ENCODE results near the gene ITK.

DNA sequence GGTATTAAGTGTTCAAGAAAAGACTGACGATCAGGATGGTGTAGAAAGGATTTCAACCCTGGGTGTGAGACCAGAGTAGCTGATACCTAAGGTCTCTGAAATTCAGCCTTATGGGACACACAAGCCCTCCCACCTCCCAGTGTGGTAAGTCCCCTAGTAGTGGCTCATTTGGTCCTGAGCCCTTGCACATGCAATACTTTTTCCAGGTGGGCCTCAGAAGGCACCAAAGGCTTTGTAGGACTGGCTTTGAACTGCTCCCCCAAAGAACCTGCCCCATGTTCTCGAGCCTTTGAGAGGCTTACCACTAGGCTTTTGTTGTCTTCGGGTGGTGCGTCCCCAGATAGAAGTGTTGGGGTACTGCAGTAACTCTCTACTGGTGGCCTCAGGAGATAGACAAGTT is 15.4 kb upstream of the ITK start:
- TF ChIP-seq POLR2A (IDR thresholded peaks at IDR 0.05), result no peak
- TF ChIP-seq, protein P1, sequence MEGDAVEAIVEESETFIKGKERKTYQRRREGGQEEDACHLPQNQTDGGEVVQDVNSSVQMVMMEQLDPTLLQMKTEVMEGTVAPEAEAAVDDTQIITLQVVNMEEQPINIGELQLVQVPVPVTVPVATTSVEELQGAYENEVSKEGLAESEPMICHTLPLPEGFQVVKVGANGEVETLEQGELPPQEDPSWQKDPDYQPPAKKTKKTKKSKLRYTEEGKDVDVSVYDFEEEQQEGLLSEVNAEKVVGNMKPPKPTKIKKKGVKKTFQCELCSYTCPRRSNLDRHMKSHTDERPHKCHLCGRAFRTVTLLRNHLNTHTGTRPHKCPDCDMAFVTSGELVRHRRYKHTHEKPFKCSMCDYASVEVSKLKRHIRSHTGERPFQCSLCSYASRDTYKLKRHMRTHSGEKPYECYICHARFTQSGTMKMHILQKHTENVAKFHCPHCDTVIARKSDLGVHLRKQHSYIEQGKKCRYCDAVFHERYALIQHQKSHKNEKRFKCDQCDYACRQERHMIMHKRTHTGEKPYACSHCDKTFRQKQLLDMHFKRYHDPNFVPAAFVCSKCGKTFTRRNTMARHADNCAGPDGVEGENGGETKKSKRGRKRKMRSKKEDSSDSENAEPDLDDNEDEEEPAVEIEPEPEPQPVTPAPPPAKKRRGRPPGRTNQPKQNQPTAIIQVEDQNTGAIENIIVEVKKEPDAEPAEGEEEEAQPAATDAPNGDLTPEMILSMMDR (IDR thresholded peaks at IDR 0.05 in 4 of 5, conservative IDR thresholded peaks at IDR 0.05 in 1 of 5), result no peak
